HCT116 (cell line): ENCODE measurements around the gene MBD3L2.
"Not testable (repeated sequence)": the region's sequence is repeated elsewhere in the genome, so short reads cannot be mapped to it uniquely, and the experiment has no call there.

ENCODE experiments used
- CBX3 ChIP-seq: IDR thresholded peaks from 2 replicates; pipeline ENCODE4 v1.6.1; 2012; ENCODE audit warnings: low read depth
- CTCF ChIP-seq, 3 experiments: fragments of 200-600 bp in 1 of 3; sonication (generic) in 1 of 3; IDR thresholded peaks in 2 of 3; conservative IDR thresholded peaks in 1 of 3; 2 replicates each; pipeline ENCODE4 v1.5.1; 2012 to 2017; ENCODE audit warnings: low read depth in 2 of 3, low read length in 2 of 3, antibody characterized with exemption in 1 of 3, borderline replicate concordance in 1 of 3, control low read depth in 1 of 3, mild to moderate bottlenecking in 1 of 3, mixed read lengths in 1 of 3, mixed run types in 1 of 3, moderate library complexity in 1 of 3; ENCODE audit not compliant: insufficient read depth in 1 of 3
- EZH2 ChIP-seq: fragments of 200-600 bp; sonication (generic); IDR thresholded peaks from 2 replicates; pipeline ENCODE4 v1.6.1; 2017; ENCODE audit warnings: antibody characterized with exemption, mixed run types
- MAX ChIP-seq: IDR thresholded peaks from 2 replicates; pipeline ENCODE4 v1.6.1; 2012
- POLR2A ChIP-seq: IDR thresholded peaks from 2 replicates; pipeline ENCODE4 v1.7.0; 2011; ENCODE audit warnings: borderline replicate concordance; ENCODE audit not compliant: insufficient read depth, insufficient read length; ENCODE audit errors: extremely low read depth
- POLR2AphosphoS5 ChIP-seq: IDR thresholded peaks from 2 replicates; pipeline ENCODE4 v1.6.1; 2011; ENCODE audit warnings: mild to moderate bottlenecking, low read depth, low read length, moderate library complexity
- SIN3A ChIP-seq: IDR thresholded peaks from 2 replicates; pipeline ENCODE4 v1.6.1; 2012; ENCODE audit warnings: low read depth
- SRF ChIP-seq: IDR thresholded peaks from 2 replicates; pipeline ENCODE4 v1.6.1; 2012; ENCODE audit warnings: low read depth
- YY1 ChIP-seq: IDR thresholded peaks from 2 replicates; pipeline ENCODE4 v1.6.1; 2011; ENCODE audit warnings: low read length, low read depth, moderate library complexity, mild to moderate bottlenecking; ENCODE audit not compliant: insufficient replicate concordance; ENCODE audit errors: extremely low read depth
- ZNF274 ChIP-seq: fragments of 200-500 bp; sonication (Bioruptor generic); IDR thresholded peaks from 2 replicates; pipeline ENCODE4 v1.6.1; 2014; ENCODE audit warnings: mild to moderate bottlenecking, low read depth, low read length, inconsistent platforms

- TF ChIP-seq MAX; CTCF (IDR thresholded peaks at IDR 0.05 in 2 of 3, conservative IDR thresholded peaks at IDR 0.05 in 1 of 3; ENCODE audit: borderline replicate concordance in 1 of 3, insufficient read depth in 1 of 3, low read depth in 2 of 3, low read length in 2 of 3); POLR2A; YY1; ZNF274; SIN3A; POLR2AphosphoS5; CBX3; EZH2; SRF: not testable (repeated sequence)
Measured at GRCh38 chr19:7056371-7056770, 7.2 kb downstream of the MBD3L2 start.
